Muscle layer of colon (tissue), 2 donors: ENCODE data around the gene APBA3.

Source experiments
- H3K27ac ChIP-seq: one replicate; pipeline ENCODE4 v1.7.0; 2013; ENCODE audit warnings: low read depth, mild to moderate bottlenecking, low read length, moderate library complexity
- H3K27me3 ChIP-seq, 2 donors: one replicate each; pipeline ENCODE4 v1.7.0; 2013; ENCODE audit warnings: low read length in 2 of 2, mild to moderate bottlenecking in 2 of 2; ENCODE audit not compliant: insufficient read depth in 2 of 2, control insufficient read depth in 1 of 2
- H3K36me3 ChIP-seq: one replicate; pipeline ENCODE4 v1.7.0; 2013; ENCODE audit warnings: mild to moderate bottlenecking, low read length; ENCODE audit not compliant: insufficient read depth
- H3K4me1 ChIP-seq: one replicate; pipeline ENCODE4 v1.7.0; 2013; ENCODE audit warnings: mild to moderate bottlenecking, low read length; ENCODE audit not compliant: insufficient read depth
- H3K4me3 ChIP-seq, 2 donors: one replicate each; pipeline ENCODE4 v1.7.0; 2013; ENCODE audit warnings: low read length in 2 of 2, low read depth in 1 of 2, mild to moderate bottlenecking in 1 of 2, moderate library complexity in 1 of 2
- H3K9ac ChIP-seq: one replicate; pipeline ENCODE4 v1.7.0; 2013; ENCODE audit warnings: low read length
- H3K9me3 ChIP-seq: one replicate; pipeline ENCODE4 v1.7.0; 2013; ENCODE audit warnings: mild to moderate bottlenecking, low read length
- donor health status: abdominal sarcoma.
- donor health status: Adenocarcinoma of cecum.

The APBA3 gene

DNA sequence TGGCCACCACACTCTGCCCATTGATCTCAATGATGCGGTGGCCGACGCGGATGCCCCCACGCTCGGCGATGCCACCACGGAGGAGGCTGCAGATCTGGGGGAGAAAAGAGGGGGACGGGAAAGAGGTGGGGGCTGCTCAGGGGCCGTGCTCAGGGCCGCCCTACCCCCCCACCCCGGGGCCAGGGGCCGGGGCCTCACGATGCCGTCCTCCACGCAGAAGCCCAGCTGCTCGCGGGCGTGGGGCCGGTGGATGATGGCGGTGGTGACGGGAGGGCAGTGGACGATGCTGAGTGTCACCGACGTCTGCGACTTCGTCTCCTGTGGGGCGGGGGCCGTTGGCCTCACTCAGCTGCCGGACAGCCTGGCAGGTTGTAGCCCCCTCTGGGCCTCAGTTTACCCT, 10.3 kb downstream of the APBA3 start:
- no peaks in the 10 kb centered on the region for H3K4me1 ChIP-seq
- H3K27me3 ChIP-seq, result peaks cover 0 to 4% of the 10 kb centered on the region in 2 donors
- peaks cover 13% of the 10 kb centered on the region for H3K36me3 ChIP-seq
- no peak overlapping the region for H3K27ac ChIP-seq
- no peaks in the 10 kb centered on the region for H3K9me3 ChIP-seq
- no peak overlapping the region for H3K9ac ChIP-seq
- H3K4me3 ChIP-seq, result no peak overlapping the region

DNA sequence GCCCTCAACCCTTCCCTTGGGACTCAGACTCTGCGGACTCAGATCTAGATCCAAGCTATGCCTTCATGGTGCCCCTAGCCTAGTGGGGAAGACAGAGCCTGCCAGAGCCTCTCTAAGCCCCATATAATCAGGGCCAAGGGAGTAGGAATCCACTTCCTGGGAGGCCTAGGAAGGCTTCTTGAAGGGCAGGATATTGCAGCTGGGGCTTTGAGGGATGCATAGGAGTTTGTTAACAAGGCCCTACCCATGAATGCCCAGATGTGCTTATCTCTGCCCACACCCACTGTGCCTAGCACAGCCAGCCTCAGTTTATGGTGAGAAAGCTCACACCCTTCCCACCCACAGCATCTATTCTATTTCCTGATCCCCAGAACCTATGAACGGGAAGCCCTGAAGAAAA, 11.3 kb downstream of the APBA3 start:
- no peaks in the 10 kb centered on the region for H3K9me3 ChIP-seq
- no peak overlapping the region for H3K9ac ChIP-seq
- no peaks in the 10 kb centered on the region for H3K4me1 ChIP-seq
- H3K27ac ChIP-seq, result no peak overlapping the region
- H3K4me3 ChIP-seq, result no peak overlapping the region
- H3K27me3 ChIP-seq, result peaks cover 0 to 12% of the 10 kb centered on the region in 2 donors
- peaks cover 13% of the 10 kb centered on the region for H3K36me3 ChIP-seq

DNA sequence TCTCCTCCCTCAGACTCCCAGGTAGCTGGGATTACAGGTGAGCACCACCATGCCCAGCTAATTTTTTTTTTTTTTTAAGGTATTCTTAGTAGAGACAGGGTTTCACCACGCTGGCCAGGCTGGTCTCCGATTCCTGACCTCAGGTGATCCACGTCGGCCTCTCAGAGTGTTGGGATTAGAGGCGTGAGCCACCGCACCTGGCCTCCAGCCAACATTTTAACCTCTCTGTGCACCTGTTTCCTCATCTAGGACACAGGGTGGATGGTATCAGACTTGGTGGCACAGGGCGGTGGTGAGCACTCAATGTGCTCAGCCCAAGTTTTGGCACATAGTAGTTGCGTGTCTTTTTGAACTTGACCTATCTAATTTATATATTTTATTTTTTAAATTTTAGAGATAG, 12.5 kb downstream of the APBA3 start:
- peaks cover 0 to 12% of the 10 kb centered on the region in 2 donors for H3K27me3 ChIP-seq
- H3K4me3 ChIP-seq, result no peak overlapping the region
- no peaks in the 10 kb centered on the region for H3K4me1 ChIP-seq
- H3K9ac ChIP-seq, result no peak overlapping the region
- peaks cover 13% of the 10 kb centered on the region for H3K36me3 ChIP-seq
- no peaks in the 10 kb centered on the region for H3K9me3 ChIP-seq
- H3K27ac ChIP-seq, result no peak overlapping the region

GRCh38 chr19:3746371-3747056, 15.0 kb downstream of the APBA3 start:
- no peaks in the 10 kb centered on the region for H3K9me3 ChIP-seq
- H3K27me3 ChIP-seq, result peaks cover 0 to 12% of the 10 kb centered on the region in 2 donors
- H3K36me3 ChIP-seq, result peaks cover 13% of the 10 kb centered on the region
- H3K4me1 ChIP-seq, result no peaks in the 10 kb centered on the region
- H3K27ac ChIP-seq, result no peak overlapping the region
- H3K4me3 ChIP-seq, result no peak overlapping the region
- no peak overlapping the region for H3K9ac ChIP-seq

DNA sequence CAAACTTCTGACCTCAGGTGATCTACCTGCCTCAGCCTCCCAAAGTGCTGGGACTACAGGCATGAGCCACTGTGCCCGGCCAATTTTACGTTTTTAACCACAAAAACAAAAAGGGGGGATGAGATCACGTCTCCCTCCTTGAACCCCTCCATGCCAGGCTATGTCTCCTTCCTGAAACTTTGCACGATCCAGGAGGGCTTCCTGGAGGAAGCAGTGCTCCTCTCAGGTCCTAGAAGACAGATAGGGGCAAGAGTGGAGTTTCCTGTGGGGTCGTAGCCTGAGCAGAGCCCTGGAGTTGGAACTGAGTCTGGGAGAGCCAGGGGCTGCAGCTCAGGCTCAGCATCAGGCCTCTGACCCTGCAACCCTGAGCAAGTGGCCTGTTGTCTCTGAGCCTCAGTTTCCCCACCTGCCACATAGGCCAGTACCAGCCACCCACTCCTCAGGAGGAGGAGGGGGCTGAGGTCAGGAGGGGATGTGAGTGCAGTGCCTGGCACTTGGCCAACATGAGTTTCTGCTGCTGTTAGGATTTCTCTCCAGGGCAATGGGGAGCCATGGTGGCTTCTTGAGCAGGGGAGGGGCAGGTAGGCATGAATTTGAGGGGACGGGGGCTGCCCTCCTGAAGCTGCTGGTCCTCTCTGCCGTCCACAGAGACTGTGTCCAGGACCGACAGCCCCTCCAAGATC, 16.0 kb downstream of the APBA3 start:
- peaks cover 8% of the 10 kb centered on the region for H3K36me3 ChIP-seq
- no peak overlapping the region for H3K4me3 ChIP-seq
- H3K27me3 ChIP-seq, result peaks cover 0 to 12% of the 10 kb centered on the region in 2 donors
- no peaks in the 10 kb centered on the region for H3K9me3 ChIP-seq
- H3K9ac ChIP-seq, result no peak overlapping the region
- no peaks in the 10 kb centered on the region for H3K4me1 ChIP-seq
- no peak overlapping the region for H3K27ac ChIP-seq

GRCh38 chr19:3743486-3743885, 18.0 kb downstream of the APBA3 start:
- no peaks in the 10 kb centered on the region for H3K4me1 ChIP-seq
- H3K36me3 ChIP-seq, result no peaks in the 10 kb centered on the region
- no peaks in the 10 kb centered on the region for H3K9me3 ChIP-seq
- H3K9ac ChIP-seq, result no peak overlapping the region
- H3K27me3 ChIP-seq, result peaks cover 0 to 12% of the 10 kb centered on the region in 2 donors
- H3K27ac ChIP-seq, result no peak overlapping the region
- no peak overlapping the region for H3K4me3 ChIP-seq

DNA sequence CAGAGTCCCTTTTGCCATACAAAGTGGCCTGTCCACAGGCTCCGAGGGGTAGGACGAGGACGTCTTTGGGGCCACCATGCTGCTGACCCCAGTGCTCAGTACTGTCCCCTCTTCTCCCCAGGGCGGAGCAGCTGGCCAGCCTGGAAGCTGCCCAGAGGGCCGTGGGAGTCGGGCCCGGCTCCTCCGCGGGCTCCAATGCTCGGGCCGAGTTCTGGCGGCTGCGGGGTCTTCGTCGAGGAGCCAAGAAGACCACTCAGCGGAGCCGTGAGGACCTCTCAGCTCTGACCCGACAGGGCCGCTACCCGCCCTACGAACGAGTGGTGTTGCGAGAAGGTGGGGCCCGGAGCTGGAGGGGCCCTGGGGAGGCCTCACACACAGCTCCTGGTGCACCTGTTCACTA, 21.1 kb downstream of the APBA3 start:
- Histone ChIP-seq H3K36me3 (no peaks in the 10 kb centered on the region), H3K27me3 (peaks cover 0 to 2% of the 10 kb centered on the region in 2 donors), H3K9me3 (no peaks in the 10 kb centered on the region), H3K27ac (no peak overlapping the region), H3K4me3 (no peak overlapping the region), H3K9ac (no peak overlapping the region), H3K4me1 (no peaks in the 10 kb centered on the region)

- Histone ChIP-seq H3K9me3 (no peaks in the 10 kb centered on the region), H3K4me1 (no peaks in the 10 kb centered on the region), H3K36me3 (no peaks in the 10 kb centered on the region), H3K9ac (no peak overlapping the region), H3K27me3 (no peaks in the 10 kb centered on the region), H3K4me3 (no peak overlapping the region), H3K27ac (no peak overlapping the region)
Measured at GRCh38 chr19:3738477-3739220, 22.8 kb downstream of the APBA3 start.

- no peaks in the 10 kb centered on the region for H3K4me1 ChIP-seq
- H3K9ac ChIP-seq, result no peak overlapping the region
- no peak overlapping the region for H3K27ac ChIP-seq
- H3K27me3 ChIP-seq, result no peaks in the 10 kb centered on the region
- no peak overlapping the region for H3K4me3 ChIP-seq
- H3K36me3 ChIP-seq, result no peaks in the 10 kb centered on the region
- no peaks in the 10 kb centered on the region for H3K9me3 ChIP-seq
Measured at GRCh38 chr19:3737487-3738205, 23.8 kb downstream of the APBA3 start.

DNA sequence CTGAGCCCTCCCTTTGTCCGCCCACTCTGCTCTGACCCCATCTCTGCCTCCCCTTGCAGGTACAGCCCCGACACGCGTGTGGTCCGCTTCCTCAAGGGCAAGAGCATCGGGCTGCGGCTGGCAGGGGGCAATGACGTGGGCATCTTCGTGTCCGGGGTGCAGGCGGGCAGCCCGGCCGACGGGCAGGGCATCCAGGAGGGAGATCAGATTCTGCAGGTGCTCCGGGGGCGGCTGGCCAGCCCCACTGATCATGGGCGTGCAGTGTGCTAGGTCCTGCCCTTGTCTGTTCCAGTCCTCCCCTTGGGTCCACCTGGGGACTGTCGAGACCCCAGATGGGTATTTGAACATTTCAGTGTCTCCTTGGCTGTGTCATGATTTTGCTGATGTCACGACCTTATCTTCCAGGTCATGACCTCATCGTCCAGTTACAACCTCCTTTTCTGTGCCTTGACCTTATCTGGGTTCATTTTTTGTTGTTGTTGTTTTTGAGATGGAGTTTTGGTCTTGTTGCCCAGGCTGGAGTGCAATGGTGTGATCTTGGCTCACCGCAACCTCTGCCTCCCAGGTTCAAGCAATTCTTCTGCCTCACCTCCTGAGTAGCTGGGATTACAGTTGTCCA, 25.3 kb downstream of the APBA3 start:
- Histone ChIP-seq H3K27ac (no peak overlapping the region), H3K9ac (no peak overlapping the region), H3K36me3 (no peaks in the 10 kb centered on the region), H3K4me3 (no peak overlapping the region), H3K4me1 (no peaks in the 10 kb centered on the region), H3K9me3 (no peaks in the 10 kb centered on the region), H3K27me3 (no peaks in the 10 kb centered on the region)

DNA sequence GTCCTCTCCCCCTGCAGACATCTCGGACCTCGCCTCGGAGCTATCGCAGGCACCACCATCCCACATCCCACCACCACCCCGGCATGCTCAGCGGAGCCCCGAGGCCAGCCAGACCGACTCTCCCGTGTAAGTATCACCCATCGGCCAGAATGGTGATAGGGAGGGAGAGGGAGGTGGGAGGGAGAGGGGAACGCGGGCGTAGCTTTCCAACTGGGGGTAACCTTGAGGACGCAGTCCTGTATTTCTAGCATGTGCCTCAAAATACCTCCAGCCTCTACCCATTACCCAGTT, 27.2 kb downstream of the APBA3 start:
- H3K36me3 ChIP-seq, result no peaks in the 10 kb centered on the region
- no peaks in the 10 kb centered on the region for H3K27me3 ChIP-seq
- H3K9ac ChIP-seq, result no peak overlapping the region
- no peak overlapping the region for H3K27ac ChIP-seq
- H3K4me1 ChIP-seq, result no peaks in the 10 kb centered on the region
- H3K9me3 ChIP-seq, result no peaks in the 10 kb centered on the region
- H3K4me3 ChIP-seq, result no peak overlapping the region
